Stimulated activated CD4-positive, alpha-beta T cell treated with anti-CD3 and anti-CD28 coated beads, Interleukin-1b, Interleukin-23, amount 100 ng/mL, for 4 hours (primary cell): ENCODE results near the gene ABCC2.

Experiments
- DNase-seq, 2 donors: peaks; one replicate each; pipeline ENCODE4 v3.0.0-alpha.2; 2020; ENCODE audit warnings: low read depth in 2 of 2

ABCC2 gene

DNA sequence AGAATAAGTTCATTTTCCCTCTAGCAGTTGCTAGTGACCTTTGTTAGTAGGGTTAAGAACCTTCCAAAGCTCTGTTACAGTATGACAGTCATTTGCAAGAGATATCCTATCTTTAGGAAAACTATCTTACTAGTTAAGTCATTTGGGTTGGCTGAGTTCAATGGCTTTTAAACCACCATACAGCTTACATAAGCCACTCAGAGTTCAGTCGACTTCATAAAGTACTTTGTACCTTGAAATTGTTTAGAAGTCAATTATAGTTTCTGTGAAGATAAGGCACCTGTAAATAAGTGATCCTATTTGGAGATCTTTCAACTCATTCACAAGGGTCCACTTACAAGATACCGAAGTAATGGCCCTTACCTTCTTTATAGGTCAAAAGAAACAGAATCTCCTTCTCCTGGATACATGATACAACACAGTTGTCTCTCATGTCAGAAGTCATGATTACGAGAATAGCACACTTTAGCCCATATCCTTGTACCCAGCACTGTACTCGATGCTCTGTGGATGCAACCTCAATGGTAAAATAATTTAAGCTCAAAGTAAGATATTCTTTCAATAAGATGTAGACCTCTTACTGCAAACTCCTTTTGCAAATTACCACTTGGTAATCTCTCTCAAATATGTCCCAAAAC lies 11.9 kb upstream of the ABCC2 start:
- no peak for DNase-seq

DNA sequence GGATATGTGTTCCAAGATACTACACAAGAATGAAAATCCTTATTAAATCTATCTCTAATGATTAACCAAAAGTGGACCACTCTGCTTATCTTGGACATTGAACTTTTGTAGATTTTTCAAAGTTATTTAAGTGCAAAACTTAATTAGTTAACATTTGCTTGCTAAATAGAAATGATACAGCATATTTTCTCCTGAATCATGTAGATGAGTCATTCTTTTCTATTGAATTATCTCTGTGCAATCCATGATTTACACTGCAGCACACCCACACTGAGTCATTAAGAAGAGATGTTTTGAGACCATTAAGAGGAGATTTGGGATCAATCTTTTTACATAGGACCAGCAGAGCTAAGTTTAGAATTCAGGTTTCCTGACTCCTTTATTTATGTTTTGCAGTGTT lies 6.6 kb upstream of the ABCC2 start:
- DNase-seq: no peak

DNA sequence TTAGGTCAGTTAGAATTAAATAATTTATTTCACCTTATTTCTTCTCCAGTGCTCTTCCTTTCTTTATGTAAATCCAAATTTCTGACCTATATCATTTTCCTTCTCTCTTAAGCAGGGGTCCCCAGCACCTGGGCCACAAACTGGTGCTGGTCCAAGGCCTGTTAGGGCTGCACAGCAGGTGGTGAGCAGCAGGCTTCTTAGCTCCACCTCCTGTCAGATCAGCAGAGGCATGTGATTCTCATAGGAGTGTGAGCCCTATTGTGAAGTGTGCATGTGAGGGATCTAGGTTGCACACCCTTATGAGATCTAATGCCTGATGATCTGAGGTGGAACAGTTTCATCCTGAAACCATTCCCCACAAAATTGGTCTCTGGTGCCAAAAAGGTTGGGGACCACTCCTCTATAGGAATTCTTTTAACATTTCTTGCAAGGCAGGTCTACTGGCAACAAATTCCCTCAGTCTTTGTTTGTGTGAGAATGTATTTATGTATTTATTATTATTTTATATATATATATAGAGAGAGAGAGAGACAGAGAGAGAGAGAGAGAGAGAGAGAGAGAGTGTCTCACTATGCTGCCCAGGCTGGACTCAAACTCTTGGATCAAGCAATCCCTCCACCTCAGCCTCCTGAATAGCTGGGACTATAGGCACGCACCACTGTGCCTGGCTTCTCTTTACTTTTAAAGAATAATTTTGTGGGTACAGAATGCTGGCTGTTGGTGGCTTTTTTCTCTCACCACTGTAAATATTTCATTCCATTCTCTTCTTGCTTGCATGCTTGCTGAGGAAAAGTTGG lies 4.3 kb upstream of the ABCC2 start:
- DNase-seq: no peak

DNA sequence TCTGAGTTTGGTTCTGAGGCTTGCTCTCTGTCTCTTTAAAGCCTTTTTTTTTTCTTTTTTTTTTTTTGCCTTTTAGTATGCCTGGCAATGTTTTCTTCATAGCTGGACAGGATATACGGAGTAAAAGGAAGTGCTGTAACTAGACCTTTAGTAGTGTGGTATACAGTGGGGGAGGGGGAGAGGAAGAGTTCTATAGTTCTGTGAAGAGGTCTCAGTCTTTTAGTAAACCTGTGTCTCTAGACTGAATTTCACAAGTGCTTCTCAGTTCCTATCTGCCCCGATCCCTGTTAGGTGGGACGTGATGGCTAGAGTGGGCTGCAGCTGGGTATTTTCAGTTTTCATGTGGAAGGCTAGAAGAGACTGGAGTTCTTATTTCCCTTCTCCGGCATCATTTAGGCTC lies 3.1 kb upstream of the ABCC2 start:
- DNase-seq: no peak

DNA sequence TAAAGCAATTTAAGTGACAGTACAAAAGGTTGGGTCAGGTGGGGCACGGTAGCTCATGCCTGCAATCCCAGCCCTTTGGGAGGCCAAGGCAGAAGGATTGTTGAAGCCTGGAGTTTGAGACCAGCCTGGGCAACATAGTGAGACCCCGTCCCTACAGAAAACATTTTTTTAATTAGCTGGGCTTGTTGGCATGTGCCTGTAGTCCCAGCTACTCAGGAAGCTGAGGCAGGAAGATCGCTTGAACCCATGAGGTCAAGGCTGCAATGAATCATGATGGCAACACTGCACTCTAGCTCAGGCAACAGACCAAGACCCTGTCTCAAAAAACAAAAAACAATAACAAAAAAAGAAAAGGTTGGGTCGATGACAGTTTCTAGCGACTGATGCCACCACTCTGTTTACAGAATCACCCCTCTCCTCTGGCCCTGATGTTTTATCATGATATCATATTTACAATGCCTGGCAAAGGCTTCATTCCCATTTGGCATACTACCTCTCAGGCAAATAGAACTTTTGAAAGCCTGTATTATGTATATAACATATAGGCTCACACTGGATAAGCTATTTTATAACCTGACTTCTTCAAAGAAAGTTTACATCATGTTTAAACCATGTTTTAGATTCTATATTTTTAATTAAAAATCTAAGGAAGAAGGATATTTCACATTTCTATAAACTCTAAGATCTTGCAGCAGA lies 558 bp upstream of the ABCC2 start:
- no peak for DNase-seq

DNA sequence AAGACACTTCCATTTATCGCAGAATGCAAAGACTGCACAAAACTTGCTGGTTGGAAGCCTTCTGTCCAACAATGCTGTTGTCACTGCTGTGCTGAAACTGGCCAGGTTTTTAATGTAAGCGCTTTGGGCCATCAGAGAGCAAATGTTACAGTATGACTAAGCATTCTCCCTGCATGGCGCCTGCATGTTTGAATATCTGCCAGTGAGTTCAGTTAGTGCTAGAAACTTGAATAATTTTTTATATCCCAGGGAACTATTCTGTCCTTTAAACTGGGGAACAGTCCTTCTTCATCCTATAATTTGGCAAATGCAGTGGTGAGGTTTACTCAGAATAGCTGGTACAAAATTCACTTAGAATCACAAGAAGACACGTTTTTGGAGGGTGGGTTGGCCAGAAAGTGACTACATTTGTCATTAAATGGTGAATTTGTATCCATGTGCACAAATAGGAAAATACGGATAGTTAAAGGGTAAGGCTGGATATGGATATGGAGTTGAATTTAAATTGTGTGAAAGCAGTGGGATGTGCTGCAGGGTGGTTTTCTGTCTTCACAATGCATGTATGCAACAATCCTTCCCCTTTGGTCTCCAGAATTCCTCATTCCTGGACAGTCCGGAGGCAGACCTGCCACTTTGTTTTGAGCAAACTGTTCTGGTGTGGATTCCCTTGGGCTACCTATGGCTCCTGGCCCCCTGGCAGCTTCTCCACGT lies 1.7 kb downstream of the ABCC2 start:
- no peak for DNase-seq

DNA sequence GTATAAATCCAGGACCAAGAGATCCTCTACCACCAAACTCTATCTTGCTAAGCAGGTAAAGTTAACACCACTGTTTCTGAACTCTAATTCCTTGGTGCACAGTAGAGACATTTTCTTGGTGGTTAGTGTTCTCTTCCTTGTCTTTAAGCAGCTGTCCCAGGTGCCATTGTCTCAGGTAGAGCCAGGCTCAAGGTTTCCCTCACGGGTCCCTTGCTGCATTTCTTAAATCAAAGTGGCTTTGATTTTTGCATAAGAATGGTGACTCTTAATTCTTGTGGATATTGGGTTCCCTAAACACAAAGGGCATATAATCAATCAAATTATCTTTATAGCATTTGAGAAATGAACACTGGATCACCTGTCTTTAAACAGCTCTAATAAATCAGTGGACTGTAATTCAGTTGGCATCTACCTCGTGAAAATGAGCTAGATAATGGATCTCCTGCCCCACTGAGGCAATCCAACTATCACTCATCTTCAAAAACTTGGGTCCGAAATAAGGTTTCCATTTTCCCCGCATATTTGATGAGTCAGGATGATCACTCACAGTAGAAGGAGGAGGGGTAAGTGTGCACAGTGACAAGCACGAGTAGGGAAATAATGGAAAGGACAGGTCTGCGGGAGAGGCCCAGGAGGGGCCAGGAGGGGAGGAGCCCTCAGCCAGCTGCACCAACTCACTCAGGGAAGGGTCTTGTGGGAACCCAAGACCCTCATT lies 2.4 kb downstream of the ABCC2 start:
- DNase-seq: no peak

DNA sequence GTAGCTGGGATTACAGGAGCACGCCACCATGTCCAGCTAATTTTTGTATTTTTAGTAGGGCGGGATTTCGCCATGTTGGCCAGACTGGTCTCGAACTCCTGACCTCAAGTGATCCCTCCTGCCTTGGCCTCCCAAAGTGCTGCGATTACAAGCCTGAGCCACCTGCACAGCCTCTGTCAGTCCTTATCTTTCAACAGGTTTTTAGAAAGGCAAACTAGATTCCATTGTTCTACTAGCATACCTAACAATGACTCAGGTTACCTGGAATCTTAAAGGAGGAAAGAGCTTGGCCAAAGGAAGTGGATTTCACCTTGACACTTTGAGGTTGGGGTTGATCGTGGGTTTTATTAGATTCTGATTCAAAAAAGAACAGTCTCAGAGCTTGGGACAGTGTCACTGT lies 3.2 kb downstream of the ABCC2 start:
- DNase-seq: no peak

DNA sequence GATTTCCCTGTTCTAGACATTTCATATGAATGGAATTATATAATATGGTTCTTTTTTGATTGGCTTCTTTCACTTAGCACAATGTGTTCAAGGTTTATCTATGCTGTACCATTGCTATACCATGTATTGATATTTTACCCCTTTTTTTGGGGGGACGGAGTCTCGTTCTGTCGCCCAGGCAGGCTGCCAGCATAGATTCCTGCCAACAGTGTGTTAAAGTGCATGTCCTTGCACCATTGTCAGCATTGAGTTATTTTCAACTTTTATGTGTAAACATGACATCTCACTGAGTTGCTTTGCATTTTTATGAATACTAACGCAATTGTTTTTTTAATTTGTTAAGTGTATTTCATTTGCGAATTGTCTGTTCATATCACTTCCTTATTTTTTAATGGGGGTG lies 4.9 kb downstream of the ABCC2 start:
- no peak for DNase-seq

DNA sequence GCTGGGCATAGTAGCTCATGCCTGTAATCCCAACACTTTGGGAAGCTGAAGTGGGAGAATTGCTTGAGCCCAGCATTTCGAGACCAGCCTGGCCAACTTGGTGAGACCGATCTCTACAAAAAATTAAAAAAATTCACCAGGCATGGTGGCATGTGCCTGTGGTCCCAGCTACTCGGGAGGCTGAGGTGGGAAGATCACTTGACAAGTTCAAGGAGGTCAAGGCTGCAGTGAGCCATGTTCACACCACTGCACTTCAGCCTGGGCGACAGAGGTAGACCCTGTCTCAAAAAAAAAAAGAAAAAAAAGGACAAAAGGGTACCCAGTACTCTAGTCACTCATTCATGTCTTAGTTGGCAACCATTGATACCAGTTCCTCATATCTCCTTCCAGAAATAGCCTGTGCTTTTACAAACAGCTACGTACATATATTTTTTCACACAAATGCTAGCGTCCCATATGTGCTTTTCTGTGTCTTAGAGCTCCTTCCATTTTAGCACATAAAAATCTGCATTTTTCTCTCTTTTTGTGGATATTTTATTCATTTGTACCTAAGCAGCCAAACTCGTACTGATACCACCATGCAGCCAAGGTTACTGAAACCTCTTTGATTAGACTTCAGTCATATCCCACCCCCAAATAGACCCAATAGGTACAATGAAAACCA lies 5.5 kb downstream of the ABCC2 start:
- no peak for DNase-seq

DNA sequence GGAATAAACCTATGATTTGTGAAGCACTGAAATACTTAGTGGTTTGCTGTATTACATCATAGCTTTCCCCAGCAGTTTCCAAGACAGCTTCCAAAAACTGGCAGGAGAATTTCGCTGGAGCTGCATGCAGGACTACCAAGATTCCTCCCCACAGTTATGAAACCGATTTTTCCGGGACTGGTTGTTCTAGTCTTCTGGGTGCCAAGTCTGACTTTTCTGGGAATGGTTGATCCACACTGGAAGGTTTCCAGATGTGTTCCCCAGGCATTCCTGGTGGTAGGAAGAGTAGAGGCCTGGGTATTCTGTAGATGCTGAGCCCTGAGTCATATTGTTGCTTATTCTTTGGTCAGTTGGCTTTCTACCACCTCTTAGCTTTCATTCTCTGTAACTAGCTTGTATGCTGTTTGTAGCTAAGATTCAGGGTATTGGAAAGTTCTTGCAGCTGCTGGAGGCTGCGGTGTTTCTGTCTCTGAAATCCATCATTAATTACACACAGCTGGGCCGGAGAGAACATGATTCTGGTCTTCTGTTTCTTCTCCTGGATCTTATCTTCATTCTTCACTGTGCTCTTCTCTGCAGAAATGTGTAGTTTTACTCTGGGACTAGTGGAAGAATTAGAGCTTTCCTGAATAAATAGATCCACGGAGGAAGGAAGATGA lies 6.3 kb downstream of the ABCC2 start:
- DNase-seq: no peak

DNA sequence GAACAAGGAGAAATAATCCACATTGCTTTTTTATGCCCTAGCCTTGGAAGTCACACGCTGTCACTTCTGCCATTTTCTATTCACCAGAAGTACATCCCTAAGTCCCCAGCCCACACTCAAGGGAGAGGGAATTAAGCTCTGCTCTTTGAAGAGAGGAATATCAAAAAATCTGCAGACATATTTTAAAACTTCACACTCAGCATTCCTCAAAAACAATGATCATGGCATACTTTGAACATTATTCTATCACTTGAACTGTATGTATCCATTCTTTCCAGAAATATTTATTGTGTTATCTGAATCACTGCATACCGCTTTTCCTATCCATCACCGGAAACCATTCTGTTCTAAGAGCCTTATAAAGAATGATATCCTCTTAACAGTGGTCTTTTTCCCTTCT lies 9.4 kb downstream of the ABCC2 start:
- DNase-seq: no peak

DNA sequence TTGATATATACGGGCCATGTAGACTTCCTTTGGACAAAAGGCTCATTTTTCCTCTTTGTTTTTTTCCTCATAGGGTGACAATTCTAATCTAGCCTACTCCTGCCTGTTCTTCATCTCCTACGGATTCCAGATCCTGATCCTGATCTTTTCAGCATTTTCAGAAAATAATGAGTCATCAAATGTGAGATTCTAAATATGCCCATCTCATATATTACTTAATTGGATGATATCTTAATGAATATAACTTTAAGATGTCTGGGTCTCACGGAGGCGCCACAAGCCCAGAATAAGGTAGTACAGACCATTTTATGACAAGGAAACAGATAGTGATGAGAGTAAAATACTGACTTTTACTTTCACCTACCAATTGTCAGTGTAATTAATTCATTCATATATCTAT lies 11.4 kb downstream of the ABCC2 start:
- no peak for DNase-seq

DNA sequence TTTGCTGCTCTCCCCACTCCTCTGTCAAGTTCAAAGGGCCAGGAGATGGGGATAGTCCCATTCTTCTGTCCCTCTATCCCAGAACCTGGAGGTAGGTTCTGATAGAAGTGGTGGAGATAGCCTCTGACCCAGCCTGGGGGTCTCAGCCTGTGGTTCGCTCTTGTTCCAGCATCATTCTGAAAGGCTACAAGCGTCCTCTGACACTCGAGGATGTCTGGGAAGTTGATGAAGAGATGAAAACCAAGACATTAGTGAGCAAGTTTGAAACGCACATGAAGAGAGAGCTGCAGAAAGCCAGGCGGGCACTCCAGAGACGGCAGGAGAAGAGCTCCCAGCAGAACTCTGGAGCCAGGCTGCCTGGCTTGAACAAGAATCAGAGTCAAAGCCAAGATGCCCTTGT lies 14.5 kb downstream of the ABCC2 start:
- no peak for DNase-seq

DNA sequence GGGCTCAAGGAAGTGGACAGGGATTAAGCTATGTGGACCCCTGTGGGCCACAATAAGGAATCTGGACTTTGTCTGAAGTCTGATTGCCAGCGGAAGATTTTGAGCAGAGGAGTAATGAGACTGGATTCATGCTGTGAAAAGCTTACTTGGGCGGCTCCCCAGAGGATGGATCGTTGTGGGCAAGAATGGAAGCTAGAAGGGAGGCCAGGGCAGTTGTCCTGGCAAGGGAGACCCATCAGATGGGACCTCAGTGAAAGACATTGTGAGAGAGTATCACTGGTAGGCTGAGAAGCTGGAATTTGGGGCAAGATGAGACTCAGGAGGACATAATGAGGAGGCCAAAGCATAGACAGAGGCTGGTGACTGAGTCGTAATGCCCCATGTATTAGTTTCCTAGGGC lies 15.6 kb downstream of the ABCC2 start:
- DNase-seq: no peak

DNA sequence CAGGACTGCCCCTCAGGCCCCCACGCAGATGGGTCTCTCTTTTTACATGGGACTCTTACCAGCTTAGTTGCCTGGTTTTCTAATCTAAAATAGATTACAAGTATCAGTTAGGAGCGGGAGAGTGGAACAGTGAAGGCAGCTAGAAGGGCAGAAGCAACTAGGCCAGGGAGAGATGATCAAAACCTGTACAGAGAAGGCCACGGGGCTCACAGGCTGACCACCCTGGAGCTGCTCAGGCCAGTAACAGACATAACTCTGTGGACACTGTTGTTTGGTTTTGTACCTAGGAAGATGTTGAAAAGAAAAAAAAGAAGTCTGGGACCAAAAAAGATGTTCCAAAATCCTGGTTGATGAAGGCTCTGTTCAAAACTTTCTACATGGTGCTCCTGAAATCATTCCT lies 16.5 kb downstream of the ABCC2 start:
- no peak for DNase-seq

DNA sequence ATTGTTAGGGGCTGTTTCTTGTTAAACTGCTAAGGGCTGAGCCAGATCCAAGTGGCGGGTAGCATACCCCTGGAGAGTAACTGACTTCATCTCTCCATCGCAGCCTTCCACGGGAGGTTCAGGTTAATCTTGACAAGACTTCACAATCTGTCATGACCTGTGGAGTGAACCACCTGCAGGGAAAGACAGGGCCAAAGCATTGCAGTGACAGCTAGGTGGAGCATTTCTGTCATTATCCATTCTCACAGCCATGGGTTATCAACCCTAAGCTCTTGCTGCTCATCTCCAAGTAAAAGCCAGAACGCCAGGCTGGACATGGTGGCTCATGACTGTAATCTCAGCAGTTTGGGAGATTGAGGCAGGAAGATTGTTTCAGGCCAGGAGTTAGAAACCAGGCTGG lies 17.2 kb downstream of the ABCC2 start:
- no peak for DNase-seq

DNA sequence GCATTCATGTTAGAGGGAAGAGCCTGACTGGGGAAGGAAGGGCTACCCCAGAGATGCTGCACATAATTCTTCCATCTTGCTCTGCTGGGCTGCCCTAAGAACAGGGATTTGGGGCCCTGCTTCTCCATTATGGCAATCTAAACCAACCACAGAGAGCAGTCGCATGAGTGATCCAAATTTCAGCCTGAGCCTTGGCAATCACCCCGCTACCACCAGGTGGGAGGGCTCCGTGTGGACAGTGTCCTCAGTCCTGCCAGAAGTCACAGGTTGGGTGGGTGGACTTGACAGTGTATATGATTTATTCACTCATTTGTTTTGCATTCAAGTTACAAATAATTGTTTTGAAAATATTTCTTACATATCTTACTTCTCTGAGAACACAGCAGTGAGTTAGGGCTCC lies 22.0 kb downstream of the ABCC2 start:
- no peak for DNase-seq

DNA sequence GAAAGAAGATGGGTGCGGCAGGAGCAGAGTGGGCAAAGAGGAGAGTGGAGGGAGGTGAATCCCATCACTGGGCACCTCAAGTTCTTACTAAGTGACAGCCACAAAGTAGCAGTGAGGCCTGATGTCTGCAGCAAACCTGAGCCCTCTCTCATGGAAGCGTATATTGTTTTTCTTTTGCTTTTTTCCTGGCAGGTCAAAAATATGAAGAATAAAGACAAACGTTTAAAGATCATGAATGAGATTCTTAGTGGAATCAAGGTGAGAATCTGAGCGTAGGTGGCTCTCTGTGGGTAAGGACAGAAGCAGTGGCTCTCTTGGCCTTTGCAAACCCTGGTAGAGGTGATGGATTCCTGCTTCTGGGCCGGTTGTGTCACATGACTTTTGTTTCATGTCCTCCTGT lies 22.8 kb downstream of the ABCC2 start:
- DNase-seq: no peak

DNA sequence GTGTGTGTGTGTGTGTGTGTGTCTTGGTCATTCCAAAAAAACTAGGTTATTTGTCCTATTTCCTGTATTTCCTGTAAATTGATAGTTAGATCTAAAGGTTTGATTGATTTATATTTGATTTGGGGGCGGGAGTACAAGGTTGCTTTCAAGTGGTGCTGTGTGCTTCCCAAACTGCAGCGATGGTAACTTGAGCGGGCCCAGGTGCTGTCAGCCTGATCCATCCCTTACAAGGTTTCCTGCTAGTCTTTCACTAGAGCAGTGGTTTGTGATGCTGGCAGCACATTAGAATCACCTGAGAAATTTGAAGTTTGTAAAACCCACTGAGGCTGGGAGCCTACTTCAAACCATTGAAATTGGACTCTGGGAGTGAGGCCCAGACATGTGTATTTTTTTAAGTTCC lies 23.7 kb downstream of the ABCC2 start:
- no peak for DNase-seq

DNA sequence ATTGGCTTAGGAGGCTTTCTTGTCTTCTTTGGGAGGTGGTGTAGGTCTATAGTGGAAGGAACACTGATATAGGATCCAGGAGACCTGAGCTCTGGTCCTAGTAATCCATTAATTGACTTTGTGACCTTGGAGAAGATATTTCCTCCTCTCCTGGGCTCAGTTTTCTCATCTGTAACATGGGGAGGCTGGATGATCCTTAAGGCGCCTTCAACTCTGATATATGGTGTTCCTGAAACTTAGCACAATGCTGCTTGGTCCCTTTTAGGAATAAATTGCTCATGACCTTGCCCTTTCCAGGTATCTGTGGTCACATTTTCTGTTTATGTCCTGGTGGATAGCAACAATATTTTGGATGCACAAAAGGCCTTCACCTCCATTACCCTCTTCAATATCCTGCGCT lies 25.3 kb downstream of the ABCC2 start:
- DNase-seq: no peak
